ENCODE data around the gene PGLYRP3. TPM values are rescaled to one million over a fixed set of nuclear protein-coding genes. Genes with fewer than 3 reads are reported as not detected.

Gene PGLYRP3
- total and polyA plus RNA-seq, 9 of the 15 experiments (the other 6 are each of a cell fraction or from before 2014, with no cell fraction given) = not detected

DNA sequence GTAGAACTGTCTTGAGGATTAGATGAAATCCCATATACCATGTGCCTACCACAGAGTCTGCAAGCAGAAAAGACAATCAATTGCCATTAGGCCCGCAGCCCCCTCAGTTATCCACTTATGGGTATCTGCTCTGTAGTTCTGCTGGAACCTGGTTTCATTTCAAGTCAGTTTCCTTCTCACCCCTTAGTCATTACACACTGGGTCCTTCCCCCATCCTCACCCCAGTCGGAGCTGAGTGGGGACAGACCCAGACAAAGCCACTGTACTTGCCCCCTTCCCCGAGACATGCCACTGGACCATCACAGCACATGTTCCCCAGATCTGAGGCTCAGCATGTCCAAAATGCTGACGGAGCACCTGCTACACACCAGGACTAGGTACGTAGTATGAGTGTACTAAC, 21.2 kb downstream of the PGLYRP3 start:
- Histone ChIP-seq H3K4me3 (no peak overlapping the region), H3K27me3 (ENCODE audit: control insufficient read depth in 2 of 2, insufficient read depth in 2 of 2, low read length in 2 of 2) (peaks cover 6 to 34% of the 10 kb centered on the region in 2 experiments; a peak in 4 of 5 replicates), H3K36me3 (ENCODE audit: control insufficient read depth, insufficient read depth, low read length) (no peaks in the 10 kb centered on the region), H3K4me1 (replicated peaks in 1 of 2; ENCODE audit: control insufficient read depth in 2 of 2, insufficient read depth in 2 of 2, low read length in 2 of 2) (peaks cover 0 to 12% of the 10 kb centered on the region in 2 experiments; a peak in 2 of 5 replicates), H3K9me1 (ENCODE audit: control insufficient read depth, insufficient read depth, low read length) (no peaks in the 10 kb centered on the region), H3K79me2 (ENCODE audit: control insufficient read depth, insufficient read depth, low read length) (no peaks in the 10 kb centered on the region), H3K4me2 (ENCODE audit: insufficient read depth, low read length) (no peak overlapping the region), H3K27ac (ENCODE audit: extremely low read depth, low read depth, low read length) (no peak overlapping the region), H3K9me3 (replicated peaks; ENCODE audit: control insufficient read depth, insufficient read depth, low read depth, low read length) (no peaks in the 10 kb centered on the region), H2AFZ (ENCODE audit: low read depth, low read length) (no peak overlapping the region), H3K9ac (ENCODE audit: insufficient read depth in 1 of 2, low read depth in 2 of 2, low read length in 2 of 2) (no peak overlapping the region), H4K20me1 (replicated peaks; ENCODE audit: control insufficient read depth, insufficient read depth, low read length) (no peaks in the 10 kb centered on the region)
- in situ Hi-C loops (cut with MboI) = no loop called here
- TF ChIP-seq ZNF316 (IDR thresholded peaks at IDR 0.05) (peak; percentile 44; the same call in 1 of the 2 replicates), PRMT5 (CRISPR knock-in tag; IDR thresholded peaks at IDR 0.05) (no peak)
- no peak for DNase-seq (ENCODE audit: extremely low read depth in 1 of 4, low spot score in 3 of 4)
- CTCF ChIA-PET (ENCODE audit: low intra/inter-chr PET ratio) = interaction anchor here (0.5 kb wide), 1 partner anchor 163 kb away, joined by 4 read pairs; no protein-coding TSS in a partner anchor
- 14% methylated on average over 5 of the region's 5 CpGs for WGBS (ENCODE audit: insufficient coverage, low coverage, missing lambda C conversion rate)
- intact Hi-C loops (cut with micrococcal nuclease) = no loop called here
- no peak for ATAC-seq
- BruUV-seq (replicated peaks) = no TSS peak
- no peak for FAIRE-seq
- POLR2A ChIA-PET = interaction anchor here (1.0 kb wide), 1 partner anchor 94 kb away, joined by 8 read pairs; no protein-coding TSS in a partner anchor

DNA sequence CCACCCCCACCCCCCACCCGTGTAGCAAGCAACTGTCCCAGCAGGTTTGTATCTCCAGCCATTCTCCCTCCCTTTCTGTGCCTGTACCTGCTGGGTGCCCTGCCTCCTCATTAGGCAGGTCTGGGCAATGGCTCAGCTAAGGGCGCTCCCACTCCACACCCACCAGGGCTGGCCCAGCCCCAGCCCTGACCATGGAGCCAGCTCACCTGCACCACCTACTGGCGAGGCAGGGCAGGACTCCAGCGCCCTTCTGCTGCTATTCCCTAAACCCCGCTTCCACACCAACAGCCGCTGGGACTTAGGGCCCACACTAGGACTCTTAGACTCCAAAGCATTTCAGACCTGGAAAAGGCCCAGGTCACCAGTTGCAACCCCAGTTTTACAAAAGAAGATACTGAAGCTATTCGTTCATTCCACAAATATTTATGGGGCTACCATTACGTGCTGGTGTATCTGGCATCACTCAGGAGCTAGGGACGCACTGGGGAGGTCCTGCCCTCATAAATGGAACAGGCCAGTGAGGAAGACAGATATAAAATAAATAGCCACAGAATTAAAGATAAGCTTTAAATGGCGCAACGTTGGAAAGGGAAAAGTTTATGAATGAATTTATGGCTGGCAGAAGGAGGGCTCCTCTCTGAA, 24.0 kb downstream of the PGLYRP3 start:
- BruUV-seq (replicated peaks) = no TSS peak
- H3K9ac ChIP-seq (ENCODE audit: insufficient read depth in 1 of 2, low read depth in 2 of 2, low read length in 2 of 2) = no peak overlapping the region
- no peaks in the 10 kb centered on the region for H4K20me1 ChIP-seq (replicated peaks; ENCODE audit: control insufficient read depth, insufficient read depth, low read length)
- H3K4me2 ChIP-seq (ENCODE audit: insufficient read depth, low read length) = no peak overlapping the region
- H3K9me3 ChIP-seq (replicated peaks; ENCODE audit: control insufficient read depth, insufficient read depth, low read depth, low read length) = no peaks in the 10 kb centered on the region
- peak; percentile 65 to 85 (median 81) for DNase-seq (ENCODE audit: extremely low read depth in 1 of 4, low spot score in 3 of 4)
- ATAC-seq = peak; percentile 100
- no peak overlapping the region for H2AFZ ChIP-seq (ENCODE audit: low read depth, low read length)
- H3K79me2 ChIP-seq (ENCODE audit: control insufficient read depth, insufficient read depth, low read length) = no peaks in the 10 kb centered on the region
- H3K36me3 ChIP-seq (ENCODE audit: control insufficient read depth, insufficient read depth, low read length) = no peaks in the 10 kb centered on the region
- no peak overlapping the region for H3K27ac ChIP-seq (ENCODE audit: extremely low read depth, low read depth, low read length)
- 6% methylated on average over 11 of the region's 11 CpGs for WGBS (ENCODE audit: insufficient coverage, low coverage, missing lambda C conversion rate)
- peaks cover 3 to 27% of the 10 kb centered on the region in 2 experiments; a peak in 4 of 5 replicates for H3K27me3 ChIP-seq (ENCODE audit: control insufficient read depth in 2 of 2, insufficient read depth in 2 of 2, low read length in 2 of 2)
- POLR2A ChIA-PET = interaction anchor here (0.5 to 0.9 kb wide), 6 partner anchors 9 to 903 kb away, joined by 3 to 4 read pairs (median 3); partner anchors contain the start of gene TPM3
- H3K9me1 ChIP-seq (ENCODE audit: control insufficient read depth, insufficient read depth, low read length) = no peaks in the 10 kb centered on the region
- intact Hi-C loops (cut with micrococcal nuclease) = no loop called here
- CTCF ChIA-PET (ENCODE audit: low intra/inter-chr PET ratio) = interaction anchor here (0.5 kb wide), 1 partner anchor 27 kb away, joined by 6 read pairs; no protein-coding TSS in a partner anchor
- in situ Hi-C loops (cut with MboI) = no loop called here
- H3K4me1 ChIP-seq (replicated peaks in 1 of 2; ENCODE audit: control insufficient read depth in 2 of 2, insufficient read depth in 2 of 2, low read length in 2 of 2) = peaks cover 0 to 12% of the 10 kb centered on the region in 2 experiments; a peak in 2 of 5 replicates
- FAIRE-seq = peak; percentile 85
- H3K4me3 ChIP-seq = no peak overlapping the region
- TF ChIP-seq RAD21 (CRISPR knock-in tag; conservative IDR thresholded peaks at IDR 0.05 in 1 of 2, IDR thresholded peaks at IDR 0.05 in 1 of 2) (peak in 1 of 2 experiments; percentile 51; a peak in 2 of 4 replicates), ZNF212 (CRISPR knock-in tag; IDR thresholded peaks at IDR 0.05) (no peak), FOXM1 (IDR thresholded peaks at IDR 0.05; ENCODE audit: low read depth) (no peak), FOXM1 (CRISPR knock-in tag; IDR thresholded peaks at IDR 0.05; ENCODE audit: low read depth) (no peak), YY1 (IDR thresholded peaks at IDR 0.05; ENCODE audit: borderline replicate concordance in 1 of 3, control insufficient read depth in 1 of 3, extremely low read depth in 1 of 3, insufficient read depth in 3 of 3, insufficient read length in 1 of 3, insufficient replicate concordance in 2 of 3, low read depth in 1 of 3, low read length in 2 of 3) (no peak), RB1 (IDR thresholded peaks at IDR 0.05; ENCODE audit: low read depth) (peak; percentile 35; the same call in 1 of the 2 replicates), ZBTB1 (CRISPR knock-in tag; IDR thresholded peaks at IDR 0.05; ENCODE audit: borderline replicate concordance, low read depth) (no peak), KLF13 (tag; IDR thresholded peaks at IDR 0.05; ENCODE audit: borderline replicate concordance, low read depth) (no peak), SMC3 (conservative IDR thresholded peaks at IDR 0.05; ENCODE audit: insufficient read depth, low read depth, low read length) (0 out of 2 replicates have a peak, but pooled peaks have one; percentile 22)

All from K562 (cell line).